ENCODE data around the gene EPGN.

GRCh38 chr4:74308215-74308614, at the start of gene EPGN:
- TF ChIP-seq CTCF (conservative IDR thresholded peaks at IDR 0.05 in 1 of 2, IDR thresholded peaks at IDR 0.05 in 1 of 2; ENCODE audit: extremely low read depth in 1 of 2, insufficient read depth in 1 of 2, low read depth in 1 of 2, low read length in 2 of 2) (no peak), EZH2 (IDR thresholded peaks at IDR 0.05; ENCODE audit: borderline replicate concordance, low read length) (no peak)
